H1 (cell line): ENCODE results near the gene SCN7A. TPM values are rescaled to one million over a fixed set of nuclear protein-coding genes. Genes with fewer than 3 reads are reported as not detected.

Source experiments
- CTCF ChIA-PET: fragments of 300-600 bp; sonication (Branson Sonifier 250); formaldehyde crosslinking; loops from one replicate; lab custom pipeline; 2021; ENCODE audit not compliant: partially characterized antibody; lab: Charles Lee
- POLR2A ChIA-PET: fragments of 300-600 bp; sonication (Branson Sonifier 250); formaldehyde crosslinking; loops from one replicate; lab custom pipeline; 2021; ENCODE audit warnings: inconsistent platforms; ENCODE audit not compliant: partially characterized antibody; lab: Charles Lee
- DNase-seq, 2 experiments: peaks; one replicate each; pipeline versions ENCODE4 v3.0.0 to v3.0.0-alpha.2; 2010 to 2022; ENCODE audit warnings: low spot score in 2 of 2, low read depth in 1 of 2, mixed read lengths in 1 of 2
- FAIRE-seq: peaks from 2 replicates; lab custom pipeline; 2011; peaks lifted over from hg19 to GRCh38; lab: Jason Lieb, UNC
- H2AFZ ChIP-seq: 2 replicates; pipeline ENCODE4 v1.8.1; 2012; ENCODE audit warnings: low read length, inconsistent platforms
- H2AK5ac ChIP-seq: 2 replicates; pipeline ENCODE4 v1.6.1; 2013; ENCODE audit warnings: low read depth, low read length
- H2BK120ac ChIP-seq: replicated peaks from 2 replicates; pipeline ENCODE3; 2013; ENCODE audit warnings: low read depth, low read length, inconsistent platforms
- H2BK12ac ChIP-seq: 2 replicates; pipeline ENCODE4 v1.6.1; 2013; ENCODE audit warnings: low read depth, low read length
- H2BK15ac ChIP-seq: 2 replicates; pipeline ENCODE4 v1.6.1; 2013; ENCODE audit warnings: low read length
- H2BK20ac ChIP-seq: 2 replicates; pipeline ENCODE4 v1.6.1; 2013; ENCODE audit warnings: low read length
- H2BK5ac ChIP-seq: 2 replicates; pipeline ENCODE4 v1.6.1; 2013; ENCODE audit warnings: low read depth, low read length
- H3K14ac ChIP-seq: 2 replicates; pipeline ENCODE4 v1.6.1; 2013; ENCODE audit warnings: inconsistent platforms; ENCODE audit not compliant: insufficient read length
- H3K18ac ChIP-seq: 2 replicates; pipeline ENCODE4 v1.6.1; 2013; ENCODE audit warnings: low read length; ENCODE audit errors: extremely low read depth
- H3K23ac ChIP-seq: 2 replicates; pipeline ENCODE4 v1.6.1; 2013; ENCODE audit warnings: inconsistent platforms; ENCODE audit not compliant: insufficient read length
- H3K23me2 ChIP-seq: 2 replicates; pipeline ENCODE4 v1.6.1; 2013; ENCODE audit warnings: low read depth, low read length
- H3K27ac ChIP-seq: 2 replicates; pipeline ENCODE4 v1.6.1; 2011; ENCODE audit warnings: low read depth, low read length, inconsistent platforms
- H3K27me3 ChIP-seq, 4 experiments: replicated peaks in 1 of 4; 1 replicate in 1 of 4; 2 replicates in 3 of 4; pipeline versions ENCODE4 v1.6.1 to v1.8.1; 2011 to 2013; ENCODE audit warnings: low read length in 3 of 4, mild to moderate bottlenecking in 3 of 4, inconsistent platforms in 2 of 4, mixed read lengths in 2 of 4, moderate library complexity in 1 of 4; ENCODE audit not compliant: control insufficient read depth in 3 of 4, insufficient read depth in 3 of 4; ENCODE audit errors: extremely low read depth in 1 of 4
- H3K36me3 ChIP-seq, 4 experiments: 2 replicates each; pipeline versions ENCODE4 v1.6.1 to v1.8.1; 2011 to 2013; ENCODE audit warnings: mild to moderate bottlenecking in 4 of 4, low read length in 3 of 4, moderate library complexity in 2 of 4, control low read depth in 1 of 4, inconsistent platforms in 1 of 4; ENCODE audit not compliant: insufficient read depth in 4 of 4, control insufficient read depth in 2 of 4
- H3K4ac ChIP-seq: replicated peaks from 2 replicates; pipeline ENCODE3; 2013; ENCODE audit warnings: low read length, low read depth, mixed read lengths, inconsistent platforms; ENCODE audit not compliant: insufficient read length
- H3K4me1 ChIP-seq, 4 experiments: replicated peaks in 1 of 4; 1 replicate in 1 of 4; 2 replicates in 3 of 4; pipeline versions ENCODE4 v1.6.1 to v1.8.1; 2011 to 2013; ENCODE audit warnings: low read length in 3 of 4, inconsistent platforms in 2 of 4, mixed read lengths in 1 of 4; ENCODE audit not compliant: insufficient read depth in 4 of 4, control insufficient read depth in 3 of 4
- H3K4me2 ChIP-seq, 2 experiments: 2 replicates each; pipeline versions ENCODE4 v1.6.1 to v1.8.1; 2011 to 2013; ENCODE audit warnings: low read depth in 2 of 2, low read length in 2 of 2, control low read depth in 1 of 2, inconsistent platforms in 1 of 2, mild to moderate bottlenecking in 1 of 2; ENCODE audit not compliant: insufficient read depth in 1 of 2
- H3K4me3 ChIP-seq, 4 experiments: fragments of 200-600, 300-600 bp in 1 of 4; sonication (generic), shearing (Covaris generic), sonication (Bioruptor Twin) in 1 of 4; 2 replicates each; pipeline versions ENCODE4 v1.5.1 to v1.8.1; 2011 to 2016; ENCODE audit warnings: low read length in 4 of 4, low read depth in 3 of 4, control low read depth in 2 of 4, inconsistent platforms in 2 of 4, mild to moderate bottlenecking in 2 of 4, mixed read lengths in 1 of 4, moderate library complexity in 1 of 4; ENCODE audit not compliant: insufficient read depth in 2 of 4; ENCODE audit errors: extremely low read depth in 1 of 4
- H3K56ac ChIP-seq: replicated peaks from 2 replicates; pipeline ENCODE3; 2013; ENCODE audit warnings: low read depth, mild to moderate bottlenecking, mixed read lengths, low read length, inconsistent platforms; ENCODE audit not compliant: insufficient read length
- H3K79me1 ChIP-seq: 2 replicates; pipeline ENCODE4 v1.6.1; 2013; ENCODE audit warnings: low read depth, low read length, control low read depth
- H3K79me2 ChIP-seq, 2 experiments: 2 replicates each; pipeline versions ENCODE4 v1.6.1 to v1.8.1; 2012 to 2013; ENCODE audit warnings: low read length in 2 of 2, mild to moderate bottlenecking in 2 of 2, inconsistent platforms in 1 of 2; ENCODE audit not compliant: insufficient read depth in 2 of 2, control insufficient read depth in 1 of 2
- H3K9ac ChIP-seq, 4 experiments: replicated peaks in 1 of 4; 1 replicate in 1 of 4; 2 replicates in 3 of 4; pipeline versions ENCODE4 v1.6.1 to v1.8.1; 2011 to 2013; ENCODE audit warnings: low read depth in 3 of 4, low read length in 3 of 4, control low read depth in 2 of 4, mild to moderate bottlenecking in 2 of 4, moderate library complexity in 2 of 4, inconsistent platforms in 1 of 4; ENCODE audit errors: extremely low read depth in 1 of 4
- H3K9me3 ChIP-seq, 2 experiments: 2 replicates each; pipeline versions ENCODE4 v1.6.1 to v1.8.1; 2012 to 2013; ENCODE audit warnings: mild to moderate bottlenecking in 2 of 2, moderate library complexity in 2 of 2, control low read depth in 1 of 2, inconsistent platforms in 1 of 2, low read depth in 1 of 2, low read length in 1 of 2, mixed read lengths in 1 of 2; ENCODE audit not compliant: insufficient read depth in 2 of 2
- H4K20me1 ChIP-seq, 2 experiments: replicated peaks in 1 of 2; 2 replicates each; pipeline versions ENCODE3 to v1.8.1; 2011 to 2013; ENCODE audit warnings: inconsistent platforms in 2 of 2, low read length in 2 of 2, mild to moderate bottlenecking in 1 of 2; ENCODE audit not compliant: insufficient read depth in 2 of 2, control insufficient read depth in 1 of 2
- H4K5ac ChIP-seq: 2 replicates; pipeline ENCODE4 v1.6.1; 2013; ENCODE audit warnings: low read length, low read depth, mixed read lengths, inconsistent platforms; ENCODE audit not compliant: insufficient read length
- H4K8ac ChIP-seq: 2 replicates; pipeline ENCODE4 v1.8.0; 2013; ENCODE audit warnings: mild to moderate bottlenecking, moderate library complexity, low read length, inconsistent platforms; ENCODE audit not compliant: insufficient read depth; ENCODE audit errors: extremely low read depth
- H4K91ac ChIP-seq: replicated peaks from 2 replicates; pipeline ENCODE3; 2013; ENCODE audit warnings: low read length, mixed read lengths, inconsistent platforms; ENCODE audit not compliant: insufficient read length
- ASH2L ChIP-seq: fragments of 200-600, 300-600 bp; sonication (generic); IDR thresholded peaks from one replicate; pipeline ENCODE4 v1.7.1; 2017; ENCODE audit warnings: low read length
- EP300 ChIP-seq, 2 experiments: IDR thresholded peaks; 1 replicate in 1 of 2; 2 replicates in 1 of 2; pipeline ENCODE4 v1.6.1; 2011 to 2012; ENCODE audit warnings: low read depth in 2 of 2, low read length in 2 of 2, mild to moderate bottlenecking in 2 of 2, borderline replicate concordance in 1 of 2, inconsistent platforms in 1 of 2, moderate library complexity in 1 of 2
- RNF2 ChIP-seq: fragments of 200-900, 300-1000 bp; sonication (generic); IDR thresholded peaks from 2 replicates; pipeline ENCODE4 v1.7.1; 2016; ENCODE audit warnings: borderline replicate concordance, low read depth, mild to moderate bottlenecking, antibody characterized with exemption, low read length; ENCODE audit not compliant: poor library complexity, severe bottlenecking; ENCODE audit errors: missing control alignments
- WGBS, 2 experiments: shearing (Covaris generic) in 1 of 2; methylation state at CpG; one replicate each; pipeline versions ENCODE4 v1.1.6 to v1.1.7; 2013 to 2015; ENCODE audit warnings: low lambda C conversion rate in 2 of 2, mixed read lengths in 2 of 2, inconsistent platforms in 1 of 2, low coverage in 1 of 2, missing lambda C conversion rate in 1 of 2; ENCODE audit not compliant: insufficient replicate concordance in 2 of 2, insufficient coverage in 1 of 2, insufficient read length in 1 of 2; ENCODE audit errors: extremely low coverage in 1 of 2, missing lambda C conversion rate in 1 of 2; 5-methylcytosine and 5-hydroxymethylcytosine counted together
- polyA plus RNA-seq, 7 experiments: library from polyadenylated mRNA; depleted of rRNA in 3 of 7; stranded (reverse) in 5 of 7; unstranded in 2 of 7; fragments of >200 nt in 5 of 7; fragments of 200-250 nt in 2 of 7; gene quantifications; 1 replicate in 5 of 7; 2 replicates in 1 of 7; 4 replicates in 1 of 7; pipeline versions ENCODE4 v1.2.1 to v1.2.3, GENCODE V29; 2011 to 2013; ENCODE audit warnings: missing spikeins in 2 of 7, mixed read lengths in 2 of 7
- total RNA-seq: library from RNA; stranded (reverse); fragmentation: NEBNext Ultra II Directional; extraction: Animal tissue kit (Norgen Biotek cat#: 25700); gene quantifications from 2 replicates; pipeline ENCODE4 v1.2.1, GENCODE V29; 2021

The SCN7A gene
- total and polyA plus RNA-seq, 2 of the 8 experiments (the other 6 are each of a cell fraction or from before 2014, with no cell fraction given): 0.09 to 0.19 TPM

- ChIA-PET POLR2A (no interaction called here), CTCF (no interaction called here)
- Histone ChIP-seq H3K4ac (no peak overlapping the region), H3K27me3 (no peaks in the 10 kb centered on the region), H3K27ac (no peak overlapping the region), H4K91ac (no peak overlapping the region), H3K4me3 (no peak overlapping the region), H3K23me2 (no peaks in the 10 kb centered on the region), H2BK15ac (no peak overlapping the region), H3K4me1 (no peaks in the 10 kb centered on the region), H4K8ac (no peak overlapping the region), H2BK12ac (no peak overlapping the region), H3K9me3 (no peaks in the 10 kb centered on the region), H4K5ac (no peak overlapping the region), H3K14ac (no peak overlapping the region), H4K20me1 (no peaks in the 10 kb centered on the region), H3K9ac (no peak overlapping the region), H3K79me2 (no peaks in the 10 kb centered on the region), H3K4me2 (no peak overlapping the region), H3K79me1 (no peaks in the 10 kb centered on the region), H3K36me3 (no peaks in the 10 kb centered on the region), H2AFZ (no peak overlapping the region), H3K23ac (no peak overlapping the region), H2BK20ac (no peak overlapping the region), H2AK5ac (no peak overlapping the region), H3K56ac (no peak overlapping the region), H2BK120ac (no peak overlapping the region), H2BK5ac (no peak overlapping the region), H3K18ac (no peak overlapping the region)
- DNase-seq: no peak
- TF ChIP-seq ASH2L: no peak
- TF ChIP-seq RNF2: no peak
- TF ChIP-seq EP300 (IDR thresholded peaks at IDR 0.05; ENCODE audit: borderline replicate concordance in 1 of 2, low read depth in 2 of 2, low read length in 2 of 2): no peak
- 87% methylated on average over 1 of the region's 1 CpG; no CpG with 5 or more reads in 1 of the 2 experiments for WGBS, 2 experiments
- no peak for FAIRE-seq
Observed at GRCh38 chr2:166464187-166464586, 29.9 kb downstream of the SCN7A start.
